LNCAP (cell line): ENCODE results near the gene KRT5.

Experiments used
- CTCF ChIP-seq: fragments of 450-650 bp; IDR thresholded peaks from 2 replicates; pipeline ENCODE4 v1.5.1; 2017; ENCODE audit warnings: mild to moderate bottlenecking

KRT5 gene

DNA sequence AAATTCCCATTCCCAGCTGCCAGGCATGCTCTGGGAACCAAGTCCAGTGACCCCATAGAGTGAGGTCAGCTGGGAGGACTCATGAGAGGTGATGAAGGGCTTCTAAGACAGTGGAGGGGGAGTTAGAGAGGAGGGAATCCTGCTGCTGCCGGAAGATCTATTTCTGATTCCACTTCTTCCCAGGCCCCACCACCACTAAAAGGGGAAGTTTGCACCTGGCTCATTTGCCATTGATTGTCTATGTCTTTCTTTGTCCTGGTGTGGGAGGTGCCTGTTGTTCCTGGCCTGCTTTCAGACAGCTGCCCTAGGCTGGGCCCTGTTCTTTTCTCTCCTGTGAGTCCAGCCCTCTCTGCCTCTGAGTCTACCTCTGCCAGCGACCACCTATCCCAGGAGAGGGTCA lies 24.1 kb downstream of the KRT5 start:
- no peak for TF ChIP-seq CTCF

DNA sequence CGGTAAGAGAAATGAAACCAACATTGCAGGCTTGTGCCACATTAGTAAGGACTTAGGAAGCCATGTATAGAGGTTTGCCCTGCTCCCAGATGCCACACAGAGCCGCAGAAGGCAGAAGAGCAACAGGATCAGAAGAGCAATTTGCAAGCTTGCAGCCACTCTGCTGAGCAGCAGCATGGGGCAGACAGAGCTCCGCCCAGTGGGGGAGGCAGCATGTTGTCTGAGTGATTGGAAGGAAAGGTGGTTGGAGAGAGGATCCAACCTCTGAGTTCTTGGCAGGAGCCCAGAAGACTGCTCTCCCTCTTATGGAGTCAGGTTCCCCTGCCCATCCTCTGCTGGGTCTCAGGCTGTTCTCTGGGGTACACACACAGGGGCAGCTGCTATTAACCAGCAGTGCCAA lies 24.8 kb downstream of the KRT5 start:
- TF ChIP-seq CTCF = no peak

DNA sequence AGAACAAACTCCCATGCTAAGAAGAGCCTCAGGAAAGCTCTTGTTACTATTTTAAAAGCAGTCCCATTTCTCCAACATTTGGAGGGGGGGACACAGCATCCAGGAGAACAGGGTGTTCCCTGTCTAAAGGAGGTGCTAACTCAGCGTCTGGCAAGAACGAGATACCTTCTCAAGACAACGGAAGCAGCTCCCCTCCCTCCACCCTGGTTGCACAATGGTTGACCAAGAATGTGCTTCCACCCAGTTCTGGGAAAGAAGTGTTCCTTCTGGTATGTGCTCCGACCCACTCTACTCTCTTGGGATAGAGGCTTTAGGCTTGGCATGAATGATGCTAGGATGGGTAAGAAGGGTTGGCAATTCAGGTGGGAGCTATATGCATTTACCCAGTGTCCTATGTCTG lies 25.7 kb downstream of the KRT5 start:
- TF ChIP-seq CTCF = no peak

DNA sequence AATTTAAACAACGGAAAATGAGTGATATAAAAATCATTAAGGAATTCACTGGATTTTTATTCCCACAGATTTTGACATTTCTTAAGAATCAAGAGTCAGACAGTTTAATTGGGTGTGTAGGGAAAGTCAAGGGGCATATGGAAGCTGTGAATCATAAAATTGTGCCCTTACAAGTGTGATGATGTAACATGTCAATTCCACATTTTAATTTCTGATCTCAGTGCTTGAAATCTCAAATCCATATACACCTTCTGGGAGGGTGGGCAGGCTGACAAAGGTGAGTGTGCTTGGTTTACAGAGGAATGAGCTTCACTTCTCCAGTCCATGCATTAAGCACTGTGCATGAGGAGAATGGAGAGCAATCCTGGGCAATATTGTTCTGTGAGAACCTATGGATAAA lies 26.1 kb downstream of the KRT5 start:
- TF ChIP-seq CTCF = no peak

DNA sequence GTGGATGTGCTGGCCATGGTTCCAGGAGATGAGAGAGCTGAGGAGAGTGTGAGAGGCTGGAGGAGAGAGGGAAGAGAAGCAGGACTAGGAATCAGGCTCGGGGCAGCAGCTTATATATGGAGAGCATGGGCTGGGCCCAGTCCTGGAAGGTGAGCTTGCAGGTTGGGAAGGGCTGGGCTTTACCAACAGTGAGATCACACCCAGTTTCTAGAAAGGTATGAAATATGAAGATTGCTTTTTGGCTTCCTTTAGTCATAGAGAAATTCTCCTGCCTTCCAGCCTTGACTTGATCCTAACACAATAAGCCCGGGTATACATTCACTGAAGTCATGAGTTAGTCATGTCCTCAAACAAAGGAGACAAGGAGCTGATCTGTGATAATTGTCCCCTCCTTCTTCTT lies 27.0 kb downstream of the KRT5 start, which contains the start of gene KRT6A:
TSS of gene KRT6A (minus strand) at position 86 of the 400 bp plus-strand sequence. CDS start at position 17, 69 bp downstream.
- TF ChIP-seq CTCF = no peak

DNA sequence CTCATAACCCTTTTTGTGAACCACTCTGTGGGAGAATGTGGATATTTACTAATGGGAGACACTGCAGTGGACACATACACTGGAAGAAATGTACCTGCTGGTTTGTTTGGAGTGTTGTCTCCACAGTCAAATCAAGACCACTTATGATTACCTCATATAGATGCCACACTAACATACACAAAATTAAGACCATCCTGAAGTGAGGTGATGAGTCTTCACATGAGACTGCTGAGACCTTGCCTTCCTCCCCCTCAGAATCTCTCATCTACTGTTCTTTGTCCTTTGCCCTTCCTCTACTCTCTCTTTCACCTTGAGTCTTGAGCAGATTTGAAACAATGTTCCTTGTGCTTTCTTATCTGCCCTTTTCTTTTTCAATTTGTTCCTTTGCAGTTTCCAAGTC lies 31.5 kb downstream of the KRT5 start:
- no peak for TF ChIP-seq CTCF

- TF ChIP-seq CTCF = no peak
These were observed 33.0 kb downstream of the KRT5 start for GRCh38 chr12:52487211-52487610.
